Measurements from ENCODE around the gene HSCB. TPM values are rescaled to one million over a fixed set of nuclear protein-coding genes. Genes with fewer than 3 reads are reported as not detected.
"Not testable (repeated sequence)": the region's sequence is repeated elsewhere in the genome, so short reads cannot be mapped to it uniquely, and the experiment has no call there.

The HSCB gene
- total RNA-seq, 1 donor from 2014 or later, result 15.6 TPM

GRCh38 chr22:28791124-28791523 lies 49.3 kb downstream of the HSCB start:
- no peak for DNase-seq (ENCODE audit: low read depth)

GRCh38 chr22:28791841-28792490 lies 50.1 kb downstream of the HSCB start:
- no peak for DNase-seq (ENCODE audit: low read depth)

- DNase-seq (ENCODE audit: low read depth), result no peak
Measured at GRCh38 chr22:28792491-28793383, 50.9 kb downstream of the HSCB start.

- DNase-seq (ENCODE audit: low read depth), result no peak
Measured at GRCh38 chr22:28793976-28794584, 52.2 kb downstream of the HSCB start.

GRCh38 chr22:28795071-28795693 lies 53.3 kb downstream of the HSCB start:
- DNase-seq (ENCODE audit: low read depth), result no peak

GRCh38 chr22:28795932-28796856 lies 54.4 kb downstream of the HSCB start:
- DNase-seq (ENCODE audit: low read depth), result no peak

- peak; percentile 71 for DNase-seq (ENCODE audit: low read depth)
Measured at GRCh38 chr22:28798810-28799605, 57.2 kb downstream of the HSCB start.

- peak; percentile 84 for DNase-seq (ENCODE audit: low read depth)
Measured at GRCh38 chr22:28799606-28800307, 57.9 kb downstream of the HSCB start.

- peak; percentile 94 for DNase-seq (ENCODE audit: low read depth)
Measured at GRCh38 chr22:28800308-28801041, 58.6 kb downstream of the HSCB start, which contains the start of gene XBP1. XBP1 (minus strand) TSS chr22:28800569.

GRCh38 chr22:28801845-28802594 lies 60.2 kb downstream of the HSCB start:
- no peak for DNase-seq (ENCODE audit: low read depth)

- DNase-seq (ENCODE audit: low read depth), result no peak
Measured at GRCh38 chr22:28802595-28803123, 60.8 kb downstream of the HSCB start.

- not testable (repeated sequence) for DNase-seq (ENCODE audit: low read depth)
Measured at GRCh38 chr22:28805426-28805825, 63.6 kb downstream of the HSCB start.

Other genes starting within 250 kb of the HSCB start
- gene TTC28, start 62.2 kb upstream of the HSCB start, total RNA-seq, result 3.2 and 5.9 TPM in 2 replicates
- 6.6 and 10.9 TPM in 2 replicates for gene CHEK2, start 219 bp upstream of the HSCB start, total RNA-seq
- 35.1 and 37.1 TPM in 2 replicates for gene CCDC117, start 30.7 kb downstream of the HSCB start, total RNA-seq
- gene XBP1, start 58.5 kb downstream of the HSCB start, total RNA-seq, result 166 and 224 TPM in 2 replicates
- gene ZNRF3, start 141.5 kb downstream of the HSCB start, total RNA-seq, result 12.3 and 13.9 TPM in 2 replicates